HCT116 (cell line): Measurements from ENCODE around the gene FAM227B. TPM values are rescaled to one million over a fixed set of nuclear protein-coding genes. Genes with fewer than 3 reads are reported as not detected.

Experiments
- ATAC-seq: fragments of 200-7000 bp; cut with Tn5 transposase; 2 replicates; pipeline ENCODE4 v1.9.1; 2020; ENCODE audit warnings: mild to moderate bottlenecking, moderate library complexity
- BruUV-seq: library from RNA; stranded (reverse); fragments of 400-500 nt; replicated peaks from 2 replicates; lab custom pipeline; 2021; lab: Mats Ljungman, UMichigan
- CTCF ChIA-PET: fragments of 300-600 bp; sonication (Branson Sonifier 250); formaldehyde crosslinking; loops from one replicate; lab custom pipeline; 2021; ENCODE audit warnings: antibody characterized with exemption; lab: Charles Lee
- POLR2A ChIA-PET: fragments of 300-600, 350-600 bp; sonication (Branson Sonifier 250); formaldehyde crosslinking; loops from one replicate; lab custom pipeline; 2021; ENCODE audit warnings: antibody characterized with exemption; lab: Charles Lee
- RAD21 ChIA-PET, 2 experiments: fragments of 300-600 bp; sonication (Branson Sonifier 250); formaldehyde crosslinking; loops; one replicate each; lab custom pipeline; 2023; ENCODE audit warnings: low total read pairs in 2 of 2; ENCODE audit not compliant: uncharacterized antibody in 2 of 2, unreplicated experiment in 2 of 2, low non-redundant PET in 1 of 2; lab: Charles Lee
- DNase-seq: peaks from one replicate; pipeline ENCODE4 v3.0.0-alpha.2; 2010; ENCODE audit warnings: low read depth, low spot score
- H2AFZ ChIP-seq: fragments of 200-600 bp; shearing (Covaris generic), sonication (generic); 2 replicates; pipeline ENCODE4 v1.6.1; 2017; ENCODE audit warnings: low read depth, mixed run types, mixed read lengths, antibody characterized with exemption, low read length; ENCODE audit not compliant: poor library complexity, severe bottlenecking
- H3K27ac ChIP-seq: 2 replicates; pipeline ENCODE4 v1.5.1; 2012; ENCODE audit warnings: low read depth, low read length
- H3K27me3 ChIP-seq: fragments of 200-600 bp; sonication (generic); 2 replicates; pipeline ENCODE4 v1.6.1; 2016; ENCODE audit warnings: mixed run types, low read length, mixed read lengths; ENCODE audit not compliant: insufficient read depth
- H3K36me3 ChIP-seq, 2 experiments: fragments of 200-500 bp in 1 of 2; fragments of 200-600 bp in 1 of 2; sonication (Bioruptor generic) in 1 of 2; sonication (generic) in 1 of 2; 2 replicates each; pipeline versions ENCODE4 v1.5.1 to v1.6.1; 2014 to 2016; ENCODE audit warnings: low read length in 2 of 2, inconsistent platforms in 1 of 2, mixed read lengths in 1 of 2, mixed run types in 1 of 2; ENCODE audit not compliant: insufficient read depth in 2 of 2, control insufficient read depth in 1 of 2
- H3K4me1 ChIP-seq, 2 experiments: fragments of 200-600 bp in 1 of 2; sonication (generic) in 1 of 2; 2 replicates each; pipeline versions ENCODE4 v1.5.1 to v1.6.1; 2012 to 2017; ENCODE audit warnings: low read length in 2 of 2, inconsistent platforms in 1 of 2, mild to moderate bottlenecking in 1 of 2, mixed read lengths in 1 of 2, mixed run types in 1 of 2, moderate library complexity in 1 of 2; ENCODE audit not compliant: insufficient read depth in 2 of 2, control insufficient read depth in 1 of 2
- H3K4me2 ChIP-seq: fragments of 200-600 bp; sonication (generic); 2 replicates; pipeline ENCODE4 v1.6.1; 2017; ENCODE audit warnings: mixed run types, low read length, mixed read lengths
- H3K4me3 ChIP-seq, 2 experiments: fragments of 200-600 bp in 1 of 2; sonication (generic) in 1 of 2; replicated peaks in 1 of 2; 2 replicates each; pipeline ENCODE4 v1.5.1; 2011 to 2016; ENCODE audit warnings: low read length in 2 of 2, control low read depth in 1 of 2, low read depth in 1 of 2, mild to moderate bottlenecking in 1 of 2, mixed read lengths in 1 of 2, mixed run types in 1 of 2
- H3K79me2 ChIP-seq: fragments of 200-600 bp; sonication (generic); 2 replicates; pipeline ENCODE4 v1.6.1; 2017; ENCODE audit warnings: mild to moderate bottlenecking, mixed run types, low read length, moderate library complexity, mixed read lengths; ENCODE audit not compliant: insufficient read depth
- H3K9ac ChIP-seq: fragments of 200-600 bp; sonication (generic); 2 replicates; pipeline ENCODE4 v1.6.1; 2016; ENCODE audit warnings: low read length, mixed read lengths
- H3K9me2 ChIP-seq: fragments of 200-600 bp; sonication (generic), shearing (Covaris generic); 2 replicates; pipeline ENCODE4 v1.6.1; 2017; ENCODE audit warnings: mixed run types, mild to moderate bottlenecking, moderate library complexity; ENCODE audit not compliant: insufficient read depth
- H3K9me3 ChIP-seq, 2 experiments: fragments of 200-500 bp in 1 of 2; fragments of 200-600 bp in 1 of 2; sonication (Bioruptor generic) in 1 of 2; sonication (generic) in 1 of 2; 2 replicates each; pipeline ENCODE4 v1.6.1; 2014 to 2017; ENCODE audit warnings: low read length in 2 of 2, mixed read lengths in 2 of 2, inconsistent platforms in 1 of 2, low read depth in 1 of 2, mild to moderate bottlenecking in 1 of 2, mixed run types in 1 of 2, moderate library complexity in 1 of 2; ENCODE audit not compliant: control insufficient read depth in 1 of 2, insufficient read depth in 1 of 2
- H4K20me1 ChIP-seq: fragments of 200-600 bp; sonication (generic), shearing (Covaris generic); 2 replicates; pipeline ENCODE4 v1.6.1; 2017; ENCODE audit warnings: mixed run types, mild to moderate bottlenecking, moderate library complexity; ENCODE audit not compliant: insufficient read depth
- CEBPB ChIP-seq: IDR thresholded peaks from 2 replicates; pipeline ENCODE4 v1.6.1; 2012; ENCODE audit warnings: low read depth
- intact Hi-C: fragments of 100-400 bp; cut with micrococcal nuclease; formaldehyde crosslinking; loops from 2 replicates; pipeline ENCODE4 v1.10.0; 2022
- total RNA-seq: library from RNA; stranded (reverse); gene quantifications from one replicate; pipeline ENCODE4 v1.2.1, GENCODE V29; 2021; ENCODE audit not compliant: unreplicated experiment
- TF ChIP-seq, protein P1 (sequence below): IDR thresholded peaks from 2 replicates; pipeline ENCODE4 v1.6.1; 2012; ENCODE audit warnings: low read depth
- TF ChIP-seq, protein P2 (sequence below), 3 experiments: fragments of 200-600 bp in 1 of 3; sonication (generic) in 1 of 3; IDR thresholded peaks in 2 of 3; conservative IDR thresholded peaks in 1 of 3; 2 replicates each; pipeline ENCODE4 v1.5.1; 2012 to 2017; ENCODE audit warnings: low read depth in 2 of 3, low read length in 2 of 3, antibody characterized with exemption in 1 of 3, borderline replicate concordance in 1 of 3, control low read depth in 1 of 3, mild to moderate bottlenecking in 1 of 3, mixed read lengths in 1 of 3, mixed run types in 1 of 3, moderate library complexity in 1 of 3; ENCODE audit not compliant: insufficient read depth in 1 of 3

Gene FAM227B
- total RNA-seq, 1 experiment from 2014 or later, result 6.9 TPM

GRCh38 chr15:49606594-49606993 is 14.0 kb downstream of the FAM227B start:
- DNase-seq, result no peak
- POLR2A ChIA-PET, result no interaction called here
- no peak for TF ChIP-seq CEBPB
- TF ChIP-seq, protein P1, sequence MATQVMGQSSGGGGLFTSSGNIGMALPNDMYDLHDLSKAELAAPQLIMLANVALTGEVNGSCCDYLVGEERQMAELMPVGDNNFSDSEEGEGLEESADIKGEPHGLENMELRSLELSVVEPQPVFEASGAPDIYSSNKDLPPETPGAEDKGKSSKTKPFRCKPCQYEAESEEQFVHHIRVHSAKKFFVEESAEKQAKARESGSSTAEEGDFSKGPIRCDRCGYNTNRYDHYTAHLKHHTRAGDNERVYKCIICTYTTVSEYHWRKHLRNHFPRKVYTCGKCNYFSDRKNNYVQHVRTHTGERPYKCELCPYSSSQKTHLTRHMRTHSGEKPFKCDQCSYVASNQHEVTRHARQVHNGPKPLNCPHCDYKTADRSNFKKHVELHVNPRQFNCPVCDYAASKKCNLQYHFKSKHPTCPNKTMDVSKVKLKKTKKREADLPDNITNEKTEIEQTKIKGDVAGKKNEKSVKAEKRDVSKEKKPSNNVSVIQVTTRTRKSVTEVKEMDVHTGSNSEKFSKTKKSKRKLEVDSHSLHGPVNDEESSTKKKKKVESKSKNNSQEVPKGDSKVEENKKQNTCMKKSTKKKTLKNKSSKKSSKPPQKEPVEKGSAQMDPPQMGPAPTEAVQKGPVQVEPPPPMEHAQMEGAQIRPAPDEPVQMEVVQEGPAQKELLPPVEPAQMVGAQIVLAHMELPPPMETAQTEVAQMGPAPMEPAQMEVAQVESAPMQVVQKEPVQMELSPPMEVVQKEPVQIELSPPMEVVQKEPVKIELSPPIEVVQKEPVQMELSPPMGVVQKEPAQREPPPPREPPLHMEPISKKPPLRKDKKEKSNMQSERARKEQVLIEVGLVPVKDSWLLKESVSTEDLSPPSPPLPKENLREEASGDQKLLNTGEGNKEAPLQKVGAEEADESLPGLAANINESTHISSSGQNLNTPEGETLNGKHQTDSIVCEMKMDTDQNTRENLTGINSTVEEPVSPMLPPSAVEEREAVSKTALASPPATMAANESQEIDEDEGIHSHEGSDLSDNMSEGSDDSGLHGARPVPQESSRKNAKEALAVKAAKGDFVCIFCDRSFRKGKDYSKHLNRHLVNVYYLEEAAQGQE, result no peak
- TF ChIP-seq, protein P2, sequence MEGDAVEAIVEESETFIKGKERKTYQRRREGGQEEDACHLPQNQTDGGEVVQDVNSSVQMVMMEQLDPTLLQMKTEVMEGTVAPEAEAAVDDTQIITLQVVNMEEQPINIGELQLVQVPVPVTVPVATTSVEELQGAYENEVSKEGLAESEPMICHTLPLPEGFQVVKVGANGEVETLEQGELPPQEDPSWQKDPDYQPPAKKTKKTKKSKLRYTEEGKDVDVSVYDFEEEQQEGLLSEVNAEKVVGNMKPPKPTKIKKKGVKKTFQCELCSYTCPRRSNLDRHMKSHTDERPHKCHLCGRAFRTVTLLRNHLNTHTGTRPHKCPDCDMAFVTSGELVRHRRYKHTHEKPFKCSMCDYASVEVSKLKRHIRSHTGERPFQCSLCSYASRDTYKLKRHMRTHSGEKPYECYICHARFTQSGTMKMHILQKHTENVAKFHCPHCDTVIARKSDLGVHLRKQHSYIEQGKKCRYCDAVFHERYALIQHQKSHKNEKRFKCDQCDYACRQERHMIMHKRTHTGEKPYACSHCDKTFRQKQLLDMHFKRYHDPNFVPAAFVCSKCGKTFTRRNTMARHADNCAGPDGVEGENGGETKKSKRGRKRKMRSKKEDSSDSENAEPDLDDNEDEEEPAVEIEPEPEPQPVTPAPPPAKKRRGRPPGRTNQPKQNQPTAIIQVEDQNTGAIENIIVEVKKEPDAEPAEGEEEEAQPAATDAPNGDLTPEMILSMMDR (IDR thresholded peaks at IDR 0.05 in 2 of 3, conservative IDR thresholded peaks at IDR 0.05 in 1 of 3; ENCODE audit: borderline replicate concordance in 1 of 3, insufficient read depth in 1 of 3, low read depth in 2 of 3, low read length in 2 of 3), result peak in 2 of 3 experiments; percentile 15 to 23; a peak in 1 of 6 replicates
- TF ChIP-seq, all 23 proteins: peak for 1

More at GRCh38 chr15:49606594-49606993, 14.0 kb downstream of the FAM227B start:
- Histone ChIP-seq H3K4me3 (no peak overlapping the region), H3K9me3 (no peaks in the 10 kb centered on the region), H3K4me1 (no peaks in the 10 kb centered on the region), H3K79me2 (no peaks in the 10 kb centered on the region), H3K4me2 (no peak overlapping the region), H2AFZ (no peak overlapping the region), H3K9ac (no peak overlapping the region), H3K27ac (no peak overlapping the region), H3K36me3 (no peaks in the 10 kb centered on the region), H4K20me1 (no peaks in the 10 kb centered on the region), H3K9me2 (no peaks in the 10 kb centered on the region), H3K27me3 (no peaks in the 10 kb centered on the region)
- intact Hi-C loops, result no loop called here
- ATAC-seq, result no peak
- CTCF ChIA-PET, result no interaction called here
- no TSS peak for BruUV-seq
- RAD21 ChIA-PET, result no interaction called here
